Measurements from ENCODE around the gene SLC4A5.

SLC4A5 gene

DNA sequence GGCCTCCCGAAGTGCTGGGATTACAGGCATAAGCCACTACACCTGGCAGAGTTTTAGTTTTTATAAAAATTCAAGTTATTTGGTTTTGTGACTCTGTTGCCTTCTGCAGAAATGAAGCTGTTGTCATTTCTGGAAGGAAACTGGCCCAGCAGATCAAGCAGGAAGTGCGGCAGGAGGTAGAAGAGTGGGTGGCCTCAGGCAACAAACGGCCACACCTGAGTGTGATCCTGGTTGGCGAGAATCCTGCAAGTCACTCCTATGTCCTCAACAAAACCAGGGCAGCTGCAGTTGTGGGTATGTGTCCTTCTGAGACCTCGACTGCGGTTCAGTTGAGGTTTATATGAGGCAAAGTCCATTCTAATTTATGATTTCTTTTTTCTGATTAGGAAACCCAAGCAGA, 137.6 kb downstream of the SLC4A5 start:
- TF ChIP-seq, protein P1, sequence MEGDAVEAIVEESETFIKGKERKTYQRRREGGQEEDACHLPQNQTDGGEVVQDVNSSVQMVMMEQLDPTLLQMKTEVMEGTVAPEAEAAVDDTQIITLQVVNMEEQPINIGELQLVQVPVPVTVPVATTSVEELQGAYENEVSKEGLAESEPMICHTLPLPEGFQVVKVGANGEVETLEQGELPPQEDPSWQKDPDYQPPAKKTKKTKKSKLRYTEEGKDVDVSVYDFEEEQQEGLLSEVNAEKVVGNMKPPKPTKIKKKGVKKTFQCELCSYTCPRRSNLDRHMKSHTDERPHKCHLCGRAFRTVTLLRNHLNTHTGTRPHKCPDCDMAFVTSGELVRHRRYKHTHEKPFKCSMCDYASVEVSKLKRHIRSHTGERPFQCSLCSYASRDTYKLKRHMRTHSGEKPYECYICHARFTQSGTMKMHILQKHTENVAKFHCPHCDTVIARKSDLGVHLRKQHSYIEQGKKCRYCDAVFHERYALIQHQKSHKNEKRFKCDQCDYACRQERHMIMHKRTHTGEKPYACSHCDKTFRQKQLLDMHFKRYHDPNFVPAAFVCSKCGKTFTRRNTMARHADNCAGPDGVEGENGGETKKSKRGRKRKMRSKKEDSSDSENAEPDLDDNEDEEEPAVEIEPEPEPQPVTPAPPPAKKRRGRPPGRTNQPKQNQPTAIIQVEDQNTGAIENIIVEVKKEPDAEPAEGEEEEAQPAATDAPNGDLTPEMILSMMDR (IDR thresholded peaks at IDR 0.05; ENCODE audit: insufficient read depth, missing control alignments) = no peak
- no peak for FAIRE-seq

DNA sequence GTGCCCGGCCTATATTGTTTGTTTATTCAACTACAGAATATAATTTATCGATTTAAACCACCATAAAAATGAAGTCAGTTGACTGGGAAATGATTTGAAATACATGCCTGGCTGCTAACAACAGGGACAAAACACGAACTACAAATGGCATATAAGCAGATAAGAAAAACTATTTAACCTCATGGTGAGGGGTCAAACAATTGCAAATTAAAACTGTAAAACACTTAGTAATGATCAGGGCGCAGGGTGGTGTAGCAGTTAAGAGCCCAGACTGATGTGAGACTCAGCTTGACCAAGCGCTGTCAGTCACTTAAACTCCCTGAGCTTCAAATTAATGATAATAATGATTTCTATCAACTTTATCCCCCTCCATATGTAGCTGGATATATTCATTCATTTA, 138.1 kb downstream of the SLC4A5 start:
- TF ChIP-seq, protein P1 (IDR thresholded peaks at IDR 0.05; ENCODE audit: insufficient read depth, missing control alignments) = no peak
- no peak for DNase-seq (ENCODE audit: insufficient read length, low spot score)
- FAIRE-seq = no peak

More for the DNA sequence above, 137.6 kb downstream of the SLC4A5 start:
- no peak for DNase-seq (ENCODE audit: insufficient read length, low spot score)

DNA sequence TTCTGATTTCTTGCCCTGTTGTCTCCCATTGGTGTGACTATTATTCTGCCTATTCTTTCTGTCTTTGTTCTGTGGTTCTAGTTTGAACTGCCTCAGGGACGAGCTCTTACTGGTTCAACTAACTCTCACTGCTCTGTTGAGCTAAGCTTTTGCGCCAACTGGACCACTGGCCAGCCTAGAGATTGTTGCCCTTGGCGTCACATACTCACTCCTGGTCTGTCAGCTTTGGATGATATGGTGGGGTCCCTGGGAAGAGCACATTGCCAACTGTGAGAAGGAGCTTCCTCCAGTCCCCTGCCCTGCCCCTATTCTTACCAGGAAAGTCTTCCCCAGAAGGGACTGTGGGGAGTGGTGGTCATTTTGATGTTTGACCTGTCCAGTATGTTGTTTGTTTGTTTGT, 138.8 kb downstream of the SLC4A5 start:
- no peak for DNase-seq (ENCODE audit: insufficient read length, low spot score)
- TF ChIP-seq, protein P1 (IDR thresholded peaks at IDR 0.05; ENCODE audit: insufficient read depth, missing control alignments) = no peak
- no peak for FAIRE-seq

DNA sequence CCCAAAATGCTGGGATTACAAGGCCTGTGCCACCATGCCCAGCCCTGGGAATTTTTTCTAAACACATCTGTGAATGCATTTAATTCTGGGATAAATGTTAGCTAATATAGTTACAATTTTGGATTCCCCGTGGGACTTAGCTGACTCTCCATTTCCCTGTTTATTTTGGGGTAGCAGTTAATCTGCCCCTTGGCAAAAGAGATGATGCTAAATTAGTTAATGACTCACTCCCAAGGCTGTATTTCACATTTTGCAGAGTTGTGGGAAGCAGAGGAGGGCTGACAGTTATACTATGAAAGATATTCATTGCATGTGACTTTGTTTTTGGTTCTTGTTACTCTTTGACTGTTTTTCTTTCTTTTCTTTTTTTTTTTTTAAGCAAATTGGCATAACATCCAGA, 141.6 kb downstream of the SLC4A5 start:
- FAIRE-seq = no peak
- TF ChIP-seq, protein P1 (IDR thresholded peaks at IDR 0.05; ENCODE audit: insufficient read depth, missing control alignments) = no peak
- no peak for DNase-seq (ENCODE audit: insufficient read length, low spot score)

DNA sequence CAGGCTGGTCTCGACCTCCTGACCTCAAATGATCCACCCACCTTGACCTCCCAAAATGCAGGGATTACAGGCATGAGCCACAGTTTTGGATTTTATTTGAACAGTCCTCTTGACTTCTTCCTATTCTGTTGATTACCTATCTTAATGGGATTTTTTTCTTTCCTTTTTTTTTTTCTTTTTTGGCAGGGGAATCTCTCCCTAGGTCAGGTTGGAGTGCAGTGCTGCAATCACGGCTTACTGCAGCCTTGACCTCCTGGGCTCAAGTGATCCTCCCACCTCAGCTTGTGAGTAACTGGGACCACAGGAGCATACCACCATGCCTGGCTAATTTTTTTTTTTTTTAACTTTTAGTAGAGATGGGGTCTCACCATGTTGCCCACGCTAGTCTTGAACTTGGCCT, 142.0 kb downstream of the SLC4A5 start:
- TF ChIP-seq, protein P1 (IDR thresholded peaks at IDR 0.05; ENCODE audit: insufficient read depth, missing control alignments) = no peak
- no peak for FAIRE-seq

DNA sequence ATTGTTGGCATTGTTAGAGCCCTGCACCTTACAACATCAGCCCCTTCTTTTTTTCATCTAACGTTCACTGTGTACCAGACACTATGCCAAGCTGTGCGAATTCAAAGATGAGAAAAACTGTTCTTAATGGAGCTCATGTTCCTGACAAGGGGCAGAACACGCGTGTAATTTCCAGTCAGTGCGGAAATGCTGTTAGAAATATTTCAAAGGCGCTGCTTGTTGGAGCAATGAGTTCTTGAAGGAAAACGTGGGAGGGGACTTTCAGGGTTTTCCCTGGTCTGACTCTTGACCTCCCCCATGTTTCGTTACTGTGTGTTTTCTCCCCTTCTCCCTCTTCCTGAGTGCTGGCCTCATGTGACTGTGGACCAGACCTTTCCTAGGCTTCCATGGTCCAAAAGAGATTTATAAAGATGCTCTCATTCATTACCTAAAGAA, 143.3 kb downstream of the SLC4A5 start:
- FAIRE-seq (no peak), DNase-seq (ENCODE audit: insufficient read length, low spot score) (no peak)
- TF ChIP-seq, protein P1 (IDR thresholded peaks at IDR 0.05; ENCODE audit: insufficient read depth, missing control alignments) = no peak

More for the DNA sequence above, 142.0 kb downstream of the SLC4A5 start:
- DNase-seq (ENCODE audit: insufficient read length, low spot score) = no peak

DNA sequence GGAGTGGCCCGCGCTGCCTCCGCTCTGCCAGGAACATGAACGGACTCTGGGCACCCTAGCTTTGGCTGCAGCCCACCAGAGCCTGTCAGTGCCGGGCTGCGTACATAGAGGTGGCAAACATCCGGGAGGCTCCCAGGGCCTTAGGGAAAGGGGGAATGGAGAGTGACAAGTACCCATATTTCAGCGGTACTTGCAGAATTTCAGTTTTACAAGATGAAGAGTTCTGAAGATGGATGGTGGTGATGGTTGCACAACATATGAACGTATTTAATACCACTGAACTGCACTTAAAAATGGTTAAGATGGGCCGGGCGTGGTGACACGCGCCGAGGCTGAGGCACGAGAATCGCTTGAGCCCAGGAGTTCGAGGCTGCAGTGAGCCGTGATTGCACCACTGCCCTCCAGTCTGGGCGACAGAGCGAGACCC, 143.9 kb downstream of the SLC4A5 start:
- no peak for DNase-seq (ENCODE audit: insufficient read length, low spot score)
- TF ChIP-seq, protein P1 (IDR thresholded peaks at IDR 0.05; ENCODE audit: insufficient read depth, missing control alignments) = no peak
- FAIRE-seq = no peak
